GM12873 (cell line): ENCODE measurements around the gene CAMK1D.

Experiments used
- CTCF ChIP-seq: IDR thresholded peaks from 2 replicates; pipeline ENCODE4 v1.5.1; 2012; ENCODE audit warnings: low read depth, mild to moderate bottlenecking, moderate library complexity, low read length, control low read depth; ENCODE audit not compliant: insufficient read depth; ENCODE audit errors: missing control alignments

Gene CAMK1D

GRCh38 chr10:12559578-12560178 lies 210.3 kb downstream of the CAMK1D start:
- TF ChIP-seq CTCF, result no peak

GRCh38 chr10:12561307-12561706 lies 212.0 kb downstream of the CAMK1D start:
- TF ChIP-seq CTCF, result no peak

- no peak for TF ChIP-seq CTCF
Measured at GRCh38 chr10:12561720-12562119, 212.4 kb downstream of the CAMK1D start.

GRCh38 chr10:12563489-12563888 lies 214.1 kb downstream of the CAMK1D start:
- TF ChIP-seq CTCF, result no peak

GRCh38 chr10:12564173-12564572 lies 214.8 kb downstream of the CAMK1D start:
- no peak for TF ChIP-seq CTCF

- no peak for TF ChIP-seq CTCF
Measured at GRCh38 chr10:12566161-12567115, 217.1 kb downstream of the CAMK1D start.

- no peak for TF ChIP-seq CTCF
Measured at GRCh38 chr10:12568391-12569009, 219.2 kb downstream of the CAMK1D start.
